Astrocyte of the spinal cord (primary cell): ENCODE data around the gene CHN2.

Experiments
- DNase-seq: peaks from one replicate; pipeline ENCODE4 v3.0.0; 2011; ENCODE audit warnings: low read depth, low spot score
- H3K4me3 ChIP-seq: 2 replicates; pipeline ENCODE4 v1.5.1; 2011; ENCODE audit warnings: low read depth, mild to moderate bottlenecking, low read length, moderate library complexity
- in situ Hi-C: cut with HindIII; loops from 2 replicates; pipeline ENCODE4 v1.10.0; 2017; ENCODE audit warnings: low sequenced_read_pairs
- TF ChIP-seq, protein P1 (sequence below): IDR thresholded peaks from 2 replicates; pipeline ENCODE4 v1.5.1; 2012; ENCODE audit warnings: low read depth, mild to moderate bottlenecking, low read length, inconsistent platforms

CHN2 gene

DNA sequence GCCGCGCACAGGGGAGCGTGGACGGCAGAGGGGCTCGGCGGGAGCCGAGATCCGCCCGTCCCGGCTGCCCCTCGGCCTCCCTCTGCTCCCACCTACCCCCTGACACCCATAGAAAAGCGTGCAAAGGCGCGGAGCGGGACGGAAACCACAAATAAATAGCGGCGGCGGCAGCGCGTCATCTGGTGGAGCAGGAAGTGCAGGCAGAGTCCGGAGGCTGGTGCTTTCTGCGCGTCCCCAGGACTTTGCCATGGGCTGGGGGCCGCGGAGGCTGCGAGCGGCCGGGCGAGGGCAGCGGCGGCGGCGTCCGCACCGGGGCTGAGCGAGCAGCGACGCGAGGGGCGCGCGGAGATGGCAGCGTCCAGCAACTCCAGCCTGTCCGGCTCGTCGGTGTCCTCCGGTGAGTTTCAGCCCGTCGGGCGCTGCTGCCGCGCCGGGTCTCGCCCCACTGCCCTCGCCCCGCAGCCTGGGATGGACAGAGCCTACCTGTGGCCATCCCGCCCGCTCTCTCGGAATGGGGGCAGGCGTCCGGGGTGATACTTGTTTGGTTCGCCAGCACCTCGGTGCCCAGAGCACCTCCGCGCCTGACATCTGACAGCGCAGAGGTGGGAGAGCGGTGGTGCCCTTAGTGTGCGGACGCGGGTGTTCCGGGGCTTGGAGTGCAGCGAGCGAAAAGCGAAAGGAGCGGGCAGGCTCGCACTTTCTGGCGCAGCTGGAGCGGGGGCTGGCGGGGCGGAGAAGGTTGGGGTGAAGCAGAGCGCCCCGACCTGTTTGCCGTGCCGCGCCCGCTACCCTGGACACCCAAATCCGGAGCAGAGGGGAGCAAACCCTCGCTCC lies at the start of gene CHN2:
Gene CHN2 (plus strand): TSS at position 182 of the 834 bp plus-strand sequence.
- DNase-seq: peak; percentile 11
- in situ Hi-C loops: no loop called here
- peak within 1 kb of the TSS; percentile 33 for H3K4me3 ChIP-seq
- TF ChIP-seq, protein P1, sequence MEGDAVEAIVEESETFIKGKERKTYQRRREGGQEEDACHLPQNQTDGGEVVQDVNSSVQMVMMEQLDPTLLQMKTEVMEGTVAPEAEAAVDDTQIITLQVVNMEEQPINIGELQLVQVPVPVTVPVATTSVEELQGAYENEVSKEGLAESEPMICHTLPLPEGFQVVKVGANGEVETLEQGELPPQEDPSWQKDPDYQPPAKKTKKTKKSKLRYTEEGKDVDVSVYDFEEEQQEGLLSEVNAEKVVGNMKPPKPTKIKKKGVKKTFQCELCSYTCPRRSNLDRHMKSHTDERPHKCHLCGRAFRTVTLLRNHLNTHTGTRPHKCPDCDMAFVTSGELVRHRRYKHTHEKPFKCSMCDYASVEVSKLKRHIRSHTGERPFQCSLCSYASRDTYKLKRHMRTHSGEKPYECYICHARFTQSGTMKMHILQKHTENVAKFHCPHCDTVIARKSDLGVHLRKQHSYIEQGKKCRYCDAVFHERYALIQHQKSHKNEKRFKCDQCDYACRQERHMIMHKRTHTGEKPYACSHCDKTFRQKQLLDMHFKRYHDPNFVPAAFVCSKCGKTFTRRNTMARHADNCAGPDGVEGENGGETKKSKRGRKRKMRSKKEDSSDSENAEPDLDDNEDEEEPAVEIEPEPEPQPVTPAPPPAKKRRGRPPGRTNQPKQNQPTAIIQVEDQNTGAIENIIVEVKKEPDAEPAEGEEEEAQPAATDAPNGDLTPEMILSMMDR: peak; percentile 2

DNA sequence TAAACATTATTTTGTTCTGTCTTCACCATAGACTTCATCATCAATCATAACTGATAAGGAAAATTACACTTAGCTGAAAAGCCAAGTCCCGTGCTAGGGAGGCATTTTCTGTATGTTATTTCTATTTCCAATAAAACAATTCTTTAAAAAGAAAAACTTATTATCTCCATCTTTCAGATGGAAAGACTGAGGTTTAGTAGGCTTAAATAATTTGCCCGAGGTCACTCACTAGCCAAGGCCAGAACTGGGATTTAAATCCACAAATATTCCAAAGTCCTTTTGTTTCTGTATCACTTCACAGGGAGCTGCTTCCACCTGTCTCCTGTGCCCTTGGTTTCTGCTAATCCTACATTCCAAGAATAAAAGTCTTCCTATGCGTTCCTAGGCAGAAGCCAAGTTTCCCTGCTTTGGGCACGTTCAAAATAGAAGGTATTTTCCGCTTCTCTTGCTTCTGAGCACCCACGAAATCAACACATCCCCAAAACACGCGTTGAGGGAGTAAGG lies 49.0 kb upstream of the CHN2 start:
- H3K4me3 ChIP-seq: peak overlapping the region; percentile 25
- DNase-seq: no peak
- in situ Hi-C loops: no loop called here
- TF ChIP-seq, protein P1: no peak

DNA sequence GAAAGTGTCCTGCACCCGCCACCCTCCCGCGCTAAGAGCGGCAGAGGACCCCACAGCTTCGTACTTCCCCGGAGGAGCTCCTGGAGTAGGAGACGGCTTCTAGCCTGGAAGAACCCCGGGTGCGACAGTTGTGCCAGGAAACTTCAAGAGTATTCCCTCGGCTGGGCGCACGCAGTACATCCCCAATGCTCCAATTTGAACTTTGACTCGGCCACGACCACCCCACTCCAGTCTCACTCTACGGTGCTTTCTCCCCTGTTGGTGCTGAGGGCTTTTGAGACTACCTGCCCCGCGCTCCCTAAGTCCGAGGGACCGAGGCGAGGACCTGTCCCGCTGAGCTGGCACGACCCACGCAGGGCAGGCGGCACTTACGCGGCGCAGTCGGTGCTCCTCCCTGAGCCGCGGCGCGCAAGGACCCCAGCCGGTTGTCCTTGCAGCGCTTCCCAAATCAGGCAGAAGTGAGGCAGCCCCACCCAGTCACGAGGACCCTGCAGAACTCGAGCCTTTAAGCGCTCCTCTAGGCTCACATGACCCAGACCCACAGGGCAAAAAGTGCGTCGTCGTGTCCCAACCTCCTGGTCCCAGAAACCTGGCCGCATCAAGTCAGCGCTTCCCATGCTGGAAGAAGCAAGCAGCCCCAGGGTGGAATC lies 48.4 kb upstream of the CHN2 start, which contains the start of gene CPVL:
Gene CPVL (minus strand): TSS at position 481 of the 650 bp plus-strand sequence. CDS start 25,476 bp downstream, outside the sequence.
- H3K4me3 ChIP-seq: peak within 1 kb of the TSS; percentile 25
- TF ChIP-seq, protein P1: no peak
- no peak for DNase-seq
- in situ Hi-C loops: no loop called here

DNA sequence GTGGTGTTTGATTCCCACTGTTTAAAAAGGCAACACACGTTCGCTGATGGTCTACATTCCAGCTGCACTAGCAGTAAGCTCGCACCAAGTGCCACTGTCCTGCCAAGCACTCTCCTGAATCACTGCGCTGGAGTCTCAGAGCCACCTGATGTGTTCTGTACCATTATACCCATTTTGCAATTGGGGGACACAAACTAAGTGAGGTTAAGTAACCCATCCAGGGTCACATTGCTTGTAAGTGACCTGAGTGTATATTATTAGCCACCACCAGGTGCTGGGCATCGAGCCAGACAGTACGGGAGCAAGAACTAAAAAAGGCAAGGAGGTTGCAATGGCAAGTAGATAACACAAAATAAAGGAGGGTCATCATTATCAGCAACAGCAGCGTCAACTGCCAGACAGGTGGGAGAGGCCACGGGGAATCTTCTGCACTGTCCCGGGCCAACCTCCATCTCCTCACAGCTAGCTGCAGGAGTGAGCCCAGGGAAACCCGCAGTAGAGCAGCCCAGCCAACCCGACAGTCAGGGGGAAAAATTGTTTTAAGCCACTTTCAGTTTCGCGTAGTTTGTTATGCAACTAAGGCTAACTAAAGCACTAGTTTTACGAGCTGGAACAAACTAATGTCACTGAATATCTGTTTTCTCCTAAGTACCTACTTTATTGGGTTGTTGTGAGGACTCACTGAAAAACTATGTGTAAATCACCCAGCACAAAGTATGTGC lies 47.5 kb upstream of the CHN2 start:
- in situ Hi-C loops: no loop called here
- no peak overlapping the region for H3K4me3 ChIP-seq
- no peak for DNase-seq

DNA sequence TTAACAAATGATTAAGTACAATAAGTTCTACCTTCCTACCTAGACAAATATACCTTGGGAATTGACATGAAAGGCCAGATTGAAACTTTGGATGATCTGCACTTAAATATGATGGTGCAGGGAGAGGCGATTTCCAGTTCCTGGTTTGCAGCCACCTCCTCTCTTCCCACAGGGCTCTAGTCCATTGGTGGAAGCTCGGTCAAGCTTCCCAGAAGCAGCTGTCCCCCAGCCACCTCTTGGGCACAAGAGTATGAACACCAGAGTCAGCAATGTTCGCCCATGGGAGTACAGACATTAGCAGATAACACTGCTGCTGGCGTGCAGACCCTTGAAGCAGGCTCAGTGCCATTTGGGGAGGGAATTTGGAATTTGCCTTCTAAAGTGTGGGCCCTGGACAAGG lies 46.8 kb upstream of the CHN2 start:
- H3K4me3 ChIP-seq: no peak overlapping the region
- TF ChIP-seq, protein P1: no peak
- DNase-seq: no peak
- in situ Hi-C loops: no loop called here

More for the DNA sequence above, 47.5 kb upstream of the CHN2 start:
- TF ChIP-seq, protein P1: no peak

DNA sequence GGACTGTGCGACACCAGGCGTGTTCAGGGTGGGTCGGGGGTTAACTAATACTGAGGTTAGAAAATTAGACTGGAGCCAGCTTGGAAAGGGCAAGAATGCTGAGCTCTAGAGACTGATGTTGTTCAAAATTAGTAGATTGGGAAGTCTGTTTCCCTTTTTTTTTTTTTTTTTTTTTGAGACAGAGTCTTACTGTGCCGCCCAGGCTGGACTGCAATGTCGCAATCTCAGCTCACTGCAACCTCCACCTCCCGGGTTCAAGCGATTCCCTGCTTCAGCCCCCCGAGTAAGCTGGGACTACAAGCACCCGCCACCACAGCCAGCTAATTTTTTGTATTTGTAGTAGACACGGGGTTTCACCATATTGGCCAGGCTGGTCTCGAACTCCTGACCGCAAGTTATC lies 45.5 kb upstream of the CHN2 start:
- no peak for DNase-seq
- no peak overlapping the region for H3K4me3 ChIP-seq
- TF ChIP-seq, protein P1: no peak
- in situ Hi-C loops: no loop called here
